Endothelial cell of umbilical vein (primary cell): ENCODE data around the gene DIS3L2. TPM values are rescaled to one million over a fixed set of nuclear protein-coding genes. Genes with fewer than 3 reads are reported as not detected.

ENCODE experiments used
- BruUV-seq: library from RNA; stranded (reverse); fragments of 400-500 nt; replicated peaks from 2 replicates; lab custom pipeline; 2021; lab: Mats Ljungman, UMichigan
- CTCF ChIA-PET: fragments of 300-600, 350-600 bp; sonication (Branson Sonifier 250); formaldehyde crosslinking; loops from one replicate; lab custom pipeline; 2021; ENCODE audit warnings: antibody characterized with exemption, inconsistent platforms; lab: Charles Lee
- POLR2A ChIA-PET: fragments of 300-600, 350-600 bp; sonication (Branson Sonifier 250); formaldehyde crosslinking; loops from one replicate; lab custom pipeline; 2021; ENCODE audit warnings: antibody characterized with exemption, inconsistent platforms; lab: Charles Lee
- DNase-seq: peaks from one replicate; pipeline ENCODE4 v3.0.0-alpha.2; 2011; ENCODE audit warnings: low read depth, low spot score
- FAIRE-seq: peaks from 2 replicates; lab custom pipeline; 2011; peaks lifted over from hg19 to GRCh38; lab: Jason Lieb, UNC
- H2AFZ ChIP-seq: 2 replicates; pipeline ENCODE4 v1.6.0; 2012; ENCODE audit warnings: low read depth, low read length, control low read depth, inconsistent platforms
- H3K27ac ChIP-seq: 2 replicates; pipeline ENCODE4 v1.5.1; 2011; ENCODE audit warnings: low read depth, mild to moderate bottlenecking, control low read depth, low read length, moderate library complexity; ENCODE audit not compliant: insufficient read depth
- H3K27me3 ChIP-seq, 2 experiments: 2 replicates each; pipeline versions ENCODE4 v1.6.0 to v1.6.1; 2011; ENCODE audit warnings: low read length in 2 of 2, mixed read lengths in 1 of 2; ENCODE audit not compliant: control insufficient read depth in 2 of 2, insufficient read depth in 2 of 2
- H3K36me3 ChIP-seq, 2 experiments: 2 replicates in 1 of 2; 3 replicates in 1 of 2; pipeline ENCODE4 v1.5.1; 2011; ENCODE audit warnings: low read length in 2 of 2, mild to moderate bottlenecking in 1 of 2, moderate library complexity in 1 of 2; ENCODE audit not compliant: control insufficient read depth in 2 of 2, insufficient read depth in 2 of 2; ENCODE audit errors: extremely low read depth in 1 of 2
- H3K4me1 ChIP-seq: 3 replicates; pipeline ENCODE4 v1.5.1; 2011; ENCODE audit warnings: mild to moderate bottlenecking, low read length; ENCODE audit not compliant: control insufficient read depth, insufficient read depth; ENCODE audit errors: extremely low read depth
- H3K4me2 ChIP-seq: 2 replicates; pipeline ENCODE4 v1.6.1; 2011; ENCODE audit warnings: low read length, control low read depth, mixed read lengths; ENCODE audit not compliant: insufficient read depth
- H3K4me3 ChIP-seq, 3 experiments: fragments of 200-600 bp in 1 of 3; sonication (generic), shearing (Covaris generic) in 1 of 3; replicated peaks in 1 of 3; 2 replicates each; pipeline ENCODE4 v1.5.1; 2011 to 2016; ENCODE audit warnings: control low read depth in 3 of 3, low read length in 3 of 3, mild to moderate bottlenecking in 2 of 3, inconsistent platforms in 1 of 3, low read depth in 1 of 3, moderate library complexity in 1 of 3; ENCODE audit not compliant: insufficient read depth in 1 of 3
- H3K79me2 ChIP-seq: 2 replicates; pipeline ENCODE4 v1.6.0; 2012; ENCODE audit warnings: low read length, inconsistent platforms; ENCODE audit not compliant: control insufficient read depth, insufficient read depth
- H3K9ac ChIP-seq: replicated peaks from 2 replicates; pipeline ENCODE3; 2011; ENCODE audit warnings: low read length, control low read depth; ENCODE audit not compliant: insufficient read depth; ENCODE audit errors: extremely low read depth
- H3K9me1 ChIP-seq: replicated peaks from 3 replicates; pipeline ENCODE4 v1.6.0; 2011; ENCODE audit warnings: mild to moderate bottlenecking, low read length; ENCODE audit not compliant: control insufficient read depth, insufficient read depth; ENCODE audit errors: extremely low read depth
- H3K9me3 ChIP-seq: replicated peaks from 2 replicates; pipeline ENCODE4 v1.5.1; 2012; ENCODE audit warnings: low read length, inconsistent platforms; ENCODE audit not compliant: control insufficient read depth, insufficient read depth
- H4K20me1 ChIP-seq: replicated peaks from 2 replicates; pipeline ENCODE3; 2011; ENCODE audit warnings: mild to moderate bottlenecking, low read length; ENCODE audit not compliant: control insufficient read depth, insufficient read depth; ENCODE audit errors: extremely low read depth
- CTCF ChIP-seq, 2 donors: IDR thresholded peaks; 1 replicate in 1 of 2; 2 replicates in 1 of 2; pipeline ENCODE4 v1.5.1; 2011; ENCODE audit warnings: low read length in 2 of 2, mild to moderate bottlenecking in 2 of 2, moderate library complexity in 2 of 2, control low read depth in 1 of 2, inconsistent platforms in 1 of 2, low read depth in 1 of 2; ENCODE audit not compliant: insufficient read depth in 1 of 2; ENCODE audit errors: extremely low read depth in 1 of 2
- EZH2 ChIP-seq: IDR thresholded peaks from 2 replicates; pipeline ENCODE4 v1.6.1; 2012; ENCODE audit warnings: borderline replicate concordance, low read depth, mild to moderate bottlenecking, moderate library complexity, low read length, inconsistent platforms; ENCODE audit not compliant: severe bottlenecking
- FOS ChIP-seq: IDR thresholded peaks from 2 replicates; pipeline ENCODE4 v1.6.1; 2011; ENCODE audit warnings: mild to moderate bottlenecking, low read length, moderate library complexity, borderline replicate concordance; ENCODE audit not compliant: insufficient read depth
- GATA2 ChIP-seq: IDR thresholded peaks from 2 replicates; pipeline ENCODE4 v1.7.0; 2011; ENCODE audit warnings: low read depth, mild to moderate bottlenecking, moderate library complexity, mixed read lengths, low read length; ENCODE audit not compliant: insufficient read length, insufficient read depth
- JUN ChIP-seq: IDR thresholded peaks from 2 replicates; pipeline ENCODE4 v1.6.1; 2011; ENCODE audit warnings: borderline replicate concordance, low read depth; ENCODE audit not compliant: insufficient read length, insufficient read depth
- MAX ChIP-seq: IDR thresholded peaks from 2 replicates; pipeline ENCODE4 v1.6.1; 2011; ENCODE audit not compliant: insufficient read depth, insufficient read length
- MYC ChIP-seq: IDR thresholded peaks from one replicate; pipeline ENCODE4 v1.6.1; 2011; ENCODE audit warnings: mild to moderate bottlenecking, low read depth, low read length
- POLR2A ChIP-seq: IDR thresholded peaks from 2 replicates; pipeline ENCODE4 v1.6.1; 2012; ENCODE audit warnings: low read depth, mild to moderate bottlenecking, control low read depth, low read length
- POLR2AphosphoS5 ChIP-seq: IDR thresholded peaks from 2 replicates; pipeline ENCODE4 v1.6.1; 2012; ENCODE audit warnings: low read depth, mild to moderate bottlenecking, control low read depth, low read length, moderate library complexity; ENCODE audit not compliant: insufficient read depth
- dilution Hi-C: fragments of 300-500 bp; cut with MboI; formaldehyde crosslinking; loops from one replicate; pipeline ENCODE4 v1.15.0; 2019; ENCODE audit warnings: low sequenced_read_pairs; ENCODE audit not compliant: extremely low pct_ligation_motif_present
- intact Hi-C: fragments of 100-400 bp; cut with micrococcal nuclease; formaldehyde crosslinking; loops from one replicate; pipeline ENCODE4 v1.10.0; 2022
- polyA plus RNA-seq, 4 experiments: library from polyadenylated mRNA; depleted of rRNA in 3 of 4; stranded (reverse) in 3 of 4; unstranded in 1 of 4; fragments of >200 nt; gene quantifications; 2 replicates each; pipeline versions ENCODE4 v1.2.1 to v1.2.3, GENCODE V29; 2011 to 2012; ENCODE audit warnings: missing spikeins in 1 of 4
- total RNA-seq: library from RNA; stranded (reverse); gene quantifications from 2 replicates; pipeline ENCODE4 v1.2.3, GENCODE V29; 2021

DIS3L2 gene
- total and polyA plus RNA-seq, 2 donors (not counting 3 experiments of a cell fraction or from before 2014, with no cell fraction given), result 14.6 to 31.2 TPM

- H3K4me1 ChIP-seq, result no peaks in the 10 kb centered on the region
- no peaks in the 10 kb centered on the region for H3K36me3 ChIP-seq
- no peaks in the 10 kb centered on the region for H4K20me1 ChIP-seq
- no peaks in the 10 kb centered on the region for H3K27me3 ChIP-seq
- H3K9me3 ChIP-seq, result no peaks in the 10 kb centered on the region
- no peak overlapping the region for H3K9ac ChIP-seq
- intact Hi-C loops (no loop called here), dilution Hi-C loops (no loop called here)
- DNase-seq (no peak), FAIRE-seq (no peak)
- no peaks in the 10 kb centered on the region for H3K9me1 ChIP-seq
- CTCF ChIA-PET, result no interaction called here
- no peak overlapping the region for H3K4me3 ChIP-seq
- TF ChIP-seq CTCF (IDR thresholded peaks at IDR 0.05; ENCODE audit: extremely low read depth in 1 of 2, insufficient read depth in 1 of 2, low read depth in 1 of 2, low read length in 2 of 2) (no peak), GATA2 (no peak), POLR2AphosphoS5 (no peak), JUN (no peak), MYC (no peak), EZH2 (no peak), POLR2A (no peak), MAX (no peak), FOS (no peak)
- POLR2A ChIA-PET, result no interaction called here
- no peak overlapping the region for H3K27ac ChIP-seq
- H3K4me2 ChIP-seq, result no peak overlapping the region
- no TSS peak for BruUV-seq
- peaks cover 2% of the 10 kb centered on the region for H3K79me2 ChIP-seq
- no peak overlapping the region for H2AFZ ChIP-seq
Measured at GRCh38 chr2:232058931-232059330, 97.4 kb downstream of the DIS3L2 start.
